Measurements from ENCODE around the gene WLS.

The WLS gene

GRCh38 chr1:68136187-68136586, 96.1 kb downstream of the WLS start:
- Histone ChIP-seq H3K9ac (ENCODE audit: low read depth, low read length, poor library complexity) (no peak overlapping the region), H4K91ac (ENCODE audit: low read depth, low read length, poor library complexity) (no peak overlapping the region), H3K79me1 (ENCODE audit: low read depth, low read length) (no peaks in the 10 kb centered on the region), H3K27me3 (ENCODE audit: control insufficient read depth in 3 of 3, insufficient read depth in 3 of 3, low read depth in 1 of 3, low read length in 3 of 3) (peaks cover 0 to 2% (median 0%) of the 10 kb centered on the region in 3 experiments), H3K18ac (ENCODE audit: low read length) (no peak overlapping the region), H4K8ac (ENCODE audit: low read depth, low read length) (no peak overlapping the region), H2AFZ (ENCODE audit: low read length) (no peak overlapping the region), H2BK15ac (ENCODE audit: low read length) (no peak overlapping the region), H3K23ac (ENCODE audit: low read depth, low read length, poor library complexity) (no peak overlapping the region), H3K36me3 (replicated peaks in 1 of 2; ENCODE audit: control insufficient read depth in 2 of 2, insufficient read depth in 2 of 2, low read length in 2 of 2) (peaks cover 0 to 90% of the 10 kb centered on the region in 2 donors), H2BK12ac (ENCODE audit: low read length) (no peak overlapping the region), H3K4me3 (ENCODE audit: low read length in 2 of 2) (no peak overlapping the region), H2BK5ac (ENCODE audit: low read length) (no peak overlapping the region), H3K4ac (ENCODE audit: low read length) (no peak overlapping the region), H3K4me2 (ENCODE audit: insufficient read depth, low read length, poor library complexity, severe bottlenecking) (no peak overlapping the region), H3K14ac (ENCODE audit: low read length) (no peak overlapping the region), H3K4me1 (ENCODE audit: control insufficient read depth in 2 of 2, insufficient read depth in 1 of 2, low read depth in 1 of 2, low read length in 2 of 2) (peaks cover 7 to 15% of the 10 kb centered on the region in 2 donors), H3K27ac (replicated peaks; ENCODE audit: low read length) (no peak overlapping the region), H3K9me3 (replicated peaks in 1 of 2; ENCODE audit: control insufficient read depth in 2 of 2, insufficient read depth in 1 of 2, low read depth in 1 of 2, low read length in 2 of 2) (peaks cover 0 to 4% of the 10 kb centered on the region in 2 donors), H2BK120ac (ENCODE audit: low read depth, low read length) (no peak overlapping the region), H2AK5ac (ENCODE audit: low read depth, low read length) (no peak overlapping the region)
- no CpG with 5 or more reads among the region's 2 CpGs for WGBS, 2 donors (ENCODE audit: extremely low coverage in 2 of 2, insufficient read length in 2 of 2, insufficient replicate concordance in 1 of 2)
- DNase-seq (ENCODE audit: low spot score) = no peak

DNA sequence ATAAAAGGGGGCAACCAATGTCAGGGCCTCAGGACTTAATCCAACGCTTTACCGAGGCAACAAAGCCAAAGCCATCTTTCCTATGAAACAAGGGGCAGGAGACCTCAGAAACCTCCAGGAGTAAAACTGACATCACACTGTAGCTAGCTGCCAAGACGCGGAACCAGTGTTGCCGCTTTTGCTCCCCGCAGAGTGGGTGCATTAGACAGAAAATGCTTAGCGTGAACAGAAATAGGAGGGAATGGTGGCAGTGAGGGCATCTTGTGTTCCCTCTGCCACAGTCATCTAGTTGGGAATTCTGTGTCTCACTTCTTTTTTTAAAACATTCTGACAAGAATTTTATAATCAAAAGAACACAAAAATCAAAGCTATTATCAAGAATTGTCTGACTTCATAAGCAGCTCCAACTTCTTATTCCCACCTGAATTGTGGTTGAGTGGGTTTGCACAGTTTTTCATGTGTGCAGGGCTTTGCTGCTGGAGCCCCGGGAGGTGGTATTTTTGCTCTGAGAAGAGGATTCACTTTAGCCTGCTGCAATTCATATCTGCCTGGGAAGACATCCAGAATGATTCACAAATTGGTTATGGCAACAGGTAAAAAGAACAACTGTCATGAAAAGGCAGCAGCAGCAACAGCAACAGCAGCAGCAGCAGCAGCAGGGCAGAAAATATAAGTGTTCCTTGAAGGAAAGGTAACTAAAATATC, 99.7 kb downstream of the WLS start:
- Histone ChIP-seq H2BK15ac (ENCODE audit: low read length) (no peak overlapping the region), H2BK5ac (ENCODE audit: low read length) (no peak overlapping the region), H3K36me3 (replicated peaks in 1 of 2; ENCODE audit: control insufficient read depth in 2 of 2, insufficient read depth in 2 of 2, low read length in 2 of 2) (peaks cover 0 to 100% of the 10 kb centered on the region in 2 donors), H3K9ac (ENCODE audit: low read depth, low read length, poor library complexity) (no peak overlapping the region), H3K23ac (ENCODE audit: low read depth, low read length, poor library complexity) (no peak overlapping the region), H3K27ac (replicated peaks; ENCODE audit: low read length) (no peak overlapping the region), H3K4ac (ENCODE audit: low read length) (no peak overlapping the region), H4K8ac (ENCODE audit: low read depth, low read length) (no peak overlapping the region), H3K4me1 (ENCODE audit: control insufficient read depth in 2 of 2, insufficient read depth in 1 of 2, low read depth in 1 of 2, low read length in 2 of 2) (no peaks in the 10 kb centered on the region), H3K4me2 (ENCODE audit: insufficient read depth, low read length, poor library complexity, severe bottlenecking) (no peak overlapping the region), H3K79me1 (ENCODE audit: low read depth, low read length) (no peaks in the 10 kb centered on the region), H3K14ac (ENCODE audit: low read length) (no peak overlapping the region), H4K91ac (ENCODE audit: low read depth, low read length, poor library complexity) (no peak overlapping the region), H2BK120ac (ENCODE audit: low read depth, low read length) (no peak overlapping the region), H3K4me3 (ENCODE audit: low read length in 2 of 2) (no peak overlapping the region), H3K27me3 (ENCODE audit: control insufficient read depth in 3 of 3, insufficient read depth in 3 of 3, low read depth in 1 of 3, low read length in 3 of 3) (no peaks in the 10 kb centered on the region), H3K18ac (ENCODE audit: low read length) (no peak overlapping the region), H3K9me3 (replicated peaks in 1 of 2; ENCODE audit: control insufficient read depth in 2 of 2, insufficient read depth in 1 of 2, low read depth in 1 of 2, low read length in 2 of 2) (peaks cover 0 to 4% of the 10 kb centered on the region in 2 donors), H2AFZ (ENCODE audit: low read length) (no peak overlapping the region), H2AK5ac (ENCODE audit: low read depth, low read length) (no peak overlapping the region), H2BK12ac (ENCODE audit: low read length) (no peak overlapping the region)
- no peak for DNase-seq (ENCODE audit: low spot score)
- WGBS, 2 donors (ENCODE audit: extremely low coverage in 2 of 2, insufficient read length in 2 of 2, insufficient replicate concordance in 1 of 2) = no CpG with 5 or more reads among the region's 8 CpGs

GRCh38 chr1:68131261-68131660, 101.1 kb downstream of the WLS start:
- no peak overlapping the region for H4K8ac ChIP-seq (ENCODE audit: low read depth, low read length)
- H2BK15ac ChIP-seq (ENCODE audit: low read length) = no peak overlapping the region
- H4K91ac ChIP-seq (ENCODE audit: low read depth, low read length, poor library complexity) = no peak overlapping the region
- H2BK12ac ChIP-seq (ENCODE audit: low read length) = no peak overlapping the region
- H3K79me1 ChIP-seq (ENCODE audit: low read depth, low read length) = no peaks in the 10 kb centered on the region
- peaks cover 0 to 100% of the 10 kb centered on the region in 2 donors for H3K36me3 ChIP-seq (replicated peaks in 1 of 2; ENCODE audit: control insufficient read depth in 2 of 2, insufficient read depth in 2 of 2, low read length in 2 of 2)
- H3K4me2 ChIP-seq (ENCODE audit: insufficient read depth, low read length, poor library complexity, severe bottlenecking) = no peak overlapping the region
- no peaks in the 10 kb centered on the region for H3K27me3 ChIP-seq (ENCODE audit: control insufficient read depth in 3 of 3, insufficient read depth in 3 of 3, low read depth in 1 of 3, low read length in 3 of 3)
- no peak overlapping the region for H3K4me3 ChIP-seq (ENCODE audit: low read length in 2 of 2)
- no peak overlapping the region for H2AFZ ChIP-seq (ENCODE audit: low read length)
- DNase-seq (ENCODE audit: low spot score) = no peak
- no peak overlapping the region for H3K23ac ChIP-seq (ENCODE audit: low read depth, low read length, poor library complexity)
- H3K18ac ChIP-seq (ENCODE audit: low read length) = no peak overlapping the region
- H2AK5ac ChIP-seq (ENCODE audit: low read depth, low read length) = no peak overlapping the region
- H2BK5ac ChIP-seq (ENCODE audit: low read length) = no peak overlapping the region
- no peak overlapping the region for H2BK120ac ChIP-seq (ENCODE audit: low read depth, low read length)
- H3K4ac ChIP-seq (ENCODE audit: low read length) = no peak overlapping the region
- peaks cover 0 to 4% of the 10 kb centered on the region in 2 donors for H3K9me3 ChIP-seq (replicated peaks in 1 of 2; ENCODE audit: control insufficient read depth in 2 of 2, insufficient read depth in 1 of 2, low read depth in 1 of 2, low read length in 2 of 2)
- H3K14ac ChIP-seq (ENCODE audit: low read length) = no peak overlapping the region
- WGBS, 2 donors (ENCODE audit: extremely low coverage in 2 of 2, insufficient read length in 2 of 2, insufficient replicate concordance in 1 of 2) = no CpG with 5 or more reads among the region's 3 CpGs
- H3K9ac ChIP-seq (ENCODE audit: low read depth, low read length, poor library complexity) = no peak overlapping the region
- H3K27ac ChIP-seq (replicated peaks; ENCODE audit: low read length) = no peak overlapping the region
- no peaks in the 10 kb centered on the region for H3K4me1 ChIP-seq (ENCODE audit: control insufficient read depth in 2 of 2, insufficient read depth in 1 of 2, low read depth in 1 of 2, low read length in 2 of 2)

- H3K4me2 ChIP-seq (ENCODE audit: insufficient read depth, low read length, poor library complexity, severe bottlenecking) = no peak overlapping the region
- no peak overlapping the region for H3K18ac ChIP-seq (ENCODE audit: low read length)
- H2BK12ac ChIP-seq (ENCODE audit: low read length) = no peak overlapping the region
- no peak overlapping the region for H3K27ac ChIP-seq (replicated peaks; ENCODE audit: low read length)
- H3K36me3 ChIP-seq (replicated peaks in 1 of 2; ENCODE audit: control insufficient read depth in 2 of 2, insufficient read depth in 2 of 2, low read length in 2 of 2) = peaks cover 0 to 100% of the 10 kb centered on the region in 2 donors
- no peak overlapping the region for H4K8ac ChIP-seq (ENCODE audit: low read depth, low read length)
- no peaks in the 10 kb centered on the region for H3K79me1 ChIP-seq (ENCODE audit: low read depth, low read length)
- H3K4me3 ChIP-seq (ENCODE audit: low read length in 2 of 2) = no peak overlapping the region
- H3K23ac ChIP-seq (ENCODE audit: low read depth, low read length, poor library complexity) = no peak overlapping the region
- H4K91ac ChIP-seq (ENCODE audit: low read depth, low read length, poor library complexity) = no peak overlapping the region
- H3K9ac ChIP-seq (ENCODE audit: low read depth, low read length, poor library complexity) = no peak overlapping the region
- no CpG with 5 or more reads among the region's 6 CpGs for WGBS, 2 donors (ENCODE audit: extremely low coverage in 2 of 2, insufficient read length in 2 of 2, insufficient replicate concordance in 1 of 2)
- H2BK120ac ChIP-seq (ENCODE audit: low read depth, low read length) = no peak overlapping the region
- no peak for DNase-seq (ENCODE audit: low spot score)
- H3K4ac ChIP-seq (ENCODE audit: low read length) = no peak overlapping the region
- no peak overlapping the region for H2BK15ac ChIP-seq (ENCODE audit: low read length)
- H3K4me1 ChIP-seq (ENCODE audit: control insufficient read depth in 2 of 2, insufficient read depth in 1 of 2, low read depth in 1 of 2, low read length in 2 of 2) = no peaks in the 10 kb centered on the region
- H2AK5ac ChIP-seq (ENCODE audit: low read depth, low read length) = no peak overlapping the region
- no peaks in the 10 kb centered on the region for H3K9me3 ChIP-seq (replicated peaks in 1 of 2; ENCODE audit: control insufficient read depth in 2 of 2, insufficient read depth in 1 of 2, low read depth in 1 of 2, low read length in 2 of 2)
- H3K14ac ChIP-seq (ENCODE audit: low read length) = no peak overlapping the region
- no peak overlapping the region for H2AFZ ChIP-seq (ENCODE audit: low read length)
- H2BK5ac ChIP-seq (ENCODE audit: low read length) = no peak overlapping the region
- no peaks in the 10 kb centered on the region for H3K27me3 ChIP-seq (ENCODE audit: control insufficient read depth in 3 of 3, insufficient read depth in 3 of 3, low read depth in 1 of 3, low read length in 3 of 3)
Observed at GRCh38 chr1:68129536-68130250, 102.6 kb downstream of the WLS start.
